GM18870 (cell line): ENCODE measurements around the gene RTCA.
A peak's percentile ranks its signal among the peaks of the same experiment; 100 is the strongest.
"Not testable (repeated sequence)": the region's sequence is repeated elsewhere in the genome, so short reads cannot be mapped to it uniquely, and the experiment has no call there.

Experiments
- ATAC-seq: cut with Tn5 transposase; IDR thresholded peaks from one replicate; pipeline ENCODE4 v1.9.1; 2021; ENCODE audit warnings: moderate library complexity; ENCODE audit not compliant: unreplicated experiment

The RTCA gene

GRCh38 chr1:100256273-100256672 lies 9.7 kb upstream of the RTCA start:
- ATAC-seq, result not testable (repeated sequence)

- ATAC-seq, result not testable (repeated sequence)
Observed at GRCh38 chr1:100258427-100258826, 7.6 kb upstream of the RTCA start.

GRCh38 chr1:100261686-100262085 lies 4.3 kb upstream of the RTCA start:
- ATAC-seq, result no peak

- not testable (repeated sequence) for ATAC-seq
Observed at GRCh38 chr1:100264081-100264480, 1.9 kb upstream of the RTCA start.

GRCh38 chr1:100265562-100265930 lies 470 bp upstream of the RTCA start:
- peak; percentile 31 for ATAC-seq

- ATAC-seq, result peak; percentile 13
Observed at GRCh38 chr1:100266741-100267140, 725 bp downstream of the RTCA start.

- no peak for ATAC-seq
Observed at GRCh38 chr1:100267284-100267683, 1.3 kb downstream of the RTCA start.

- ATAC-seq, result no peak
Observed at GRCh38 chr1:100268202-100268601, 2.2 kb downstream of the RTCA start.

- ATAC-seq, result no peak
Observed at GRCh38 chr1:100277866-100278265, 11.8 kb downstream of the RTCA start.

GRCh38 chr1:100279358-100279923 lies 13.4 kb downstream of the RTCA start:
- ATAC-seq, result no peak

- ATAC-seq, result no peak
Observed at GRCh38 chr1:100279954-100280682, 14.1 kb downstream of the RTCA start.

- ATAC-seq, result no peak
Observed at GRCh38 chr1:100284591-100284990, 18.6 kb downstream of the RTCA start.

- no peak for ATAC-seq
Observed at GRCh38 chr1:100287162-100287561, 21.1 kb downstream of the RTCA start.

- no peak for ATAC-seq
Observed at GRCh38 chr1:100290291-100290690, 24.3 kb downstream of the RTCA start.

GRCh38 chr1:100292711-100293110 lies 26.7 kb downstream of the RTCA start:
- ATAC-seq, result no peak

- ATAC-seq, result no peak
Observed at GRCh38 chr1:100296140-100296539, 30.1 kb downstream of the RTCA start.

GRCh38 chr1:100296997-100297396 lies 31.0 kb downstream of the RTCA start:
- not testable (repeated sequence) for ATAC-seq

- no peak for ATAC-seq
Observed at GRCh38 chr1:100298512-100298911, 32.5 kb downstream of the RTCA start.

- ATAC-seq, result no peak
Observed at GRCh38 chr1:100299521-100300222, 33.7 kb downstream of the RTCA start.

- ATAC-seq, result no peak
Observed at GRCh38 chr1:100300691-100301090, 34.7 kb downstream of the RTCA start.

GRCh38 chr1:100302739-100303138 lies 36.7 kb downstream of the RTCA start:
- ATAC-seq, result no peak

- ATAC-seq, result no peak
Observed at GRCh38 chr1:100304227-100304626, 38.2 kb downstream of the RTCA start.
